ENCODE data around the gene SLC25A53. TPM values are rescaled to one million over a fixed set of nuclear protein-coding genes. Genes with fewer than 3 reads are reported as not detected.

SLC25A53 gene
- total RNA-seq, 2 experiments from 2014 or later, result 5.2 to 5.8 TPM

Other genes with a start within 250 kb of the SLC25A53 start
- gene TMSB15B, start 194.4 kb downstream of the SLC25A53 start, total RNA-seq, result 1 to 10 TPM; 7.3 to 8.0 TPM
- not detected for gene H2BW1, start 143.3 kb downstream of the SLC25A53 start, total RNA-seq
- not detected for gene H2BW2, start 117.1 kb downstream of the SLC25A53 start, total RNA-seq
- gene TMSB15C, start 80.8 kb downstream of the SLC25A53 start, total RNA-seq, result 1 to 10 TPM; 2.2 to 2.5 TPM
- 1 to 10 TPM; 5.5 to 5.8 TPM for gene ZCCHC18, start 44.5 kb downstream of the SLC25A53 start, total RNA-seq
- 1 to 10 TPM; 7.8 to 8.1 TPM for gene FAM199X, start 9.4 kb upstream of the SLC25A53 start, total RNA-seq
- gene ESX1, start 97.9 kb upstream of the SLC25A53 start, total RNA-seq, result not detected

Data from activated naive CD8-positive, alpha-beta T cell treated with anti-CD3 and anti-CD28 coated beads for 36 hours (primary cell).